Stimulated activated CD4-positive, alpha-beta T cell treated with anti-CD3 and anti-CD28 coated beads, TNF-alpha, amount 100 ng/mL, for 48 hours (primary cell): ENCODE measurements around the gene TRPV5.

Experiments used
- DNase-seq, 3 donors: peaks; one replicate each; pipeline ENCODE4 v3.0.0-alpha.2; 2020; ENCODE audit warnings: low read depth in 3 of 3

The TRPV5 gene

DNA sequence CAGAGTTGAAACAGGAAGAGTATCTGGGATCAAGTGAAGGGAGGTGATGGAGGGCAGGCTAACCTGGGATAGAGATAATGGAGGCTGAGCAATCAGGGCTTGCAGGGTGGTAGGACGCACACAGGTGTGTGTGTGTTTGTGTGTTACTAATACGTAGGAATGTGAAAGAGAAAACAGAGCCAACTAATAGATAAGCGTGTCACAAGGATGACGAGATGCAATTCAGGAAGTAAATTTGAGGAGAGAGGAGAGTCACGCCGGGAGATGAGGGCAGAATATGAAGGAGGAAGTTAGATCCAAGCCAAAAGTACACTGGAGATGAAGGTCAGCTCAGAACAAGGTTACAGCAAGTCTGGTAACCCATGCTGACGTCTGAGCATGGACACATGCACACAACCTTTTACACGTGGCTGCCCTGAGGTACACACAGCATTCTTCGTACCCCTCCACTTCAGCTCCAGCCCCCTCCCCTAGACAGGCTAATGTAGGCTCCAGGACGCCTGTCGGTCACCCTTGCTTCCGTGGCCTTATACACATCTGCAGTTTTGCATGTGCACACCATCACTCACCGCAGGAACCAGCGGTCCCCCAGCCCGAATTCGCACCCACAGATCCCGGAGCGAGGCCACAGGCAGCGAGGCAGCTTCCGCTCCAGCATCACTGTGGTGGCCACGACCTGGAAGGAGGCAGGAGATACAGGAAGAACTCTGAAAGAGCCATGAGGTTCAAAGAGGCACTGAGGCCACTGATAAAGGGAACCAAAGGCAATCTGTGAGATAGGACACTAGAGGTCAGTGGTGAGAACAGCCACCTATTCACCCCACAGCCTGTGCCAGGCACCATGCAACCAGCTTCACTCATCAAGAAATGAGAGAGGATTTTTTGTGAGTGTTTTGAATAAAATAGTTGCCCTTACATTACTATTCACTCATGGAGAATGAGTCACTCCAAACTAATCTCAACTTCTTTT, 24.3 kb downstream of the TRPV5 start:
- no peak for DNase-seq

DNA sequence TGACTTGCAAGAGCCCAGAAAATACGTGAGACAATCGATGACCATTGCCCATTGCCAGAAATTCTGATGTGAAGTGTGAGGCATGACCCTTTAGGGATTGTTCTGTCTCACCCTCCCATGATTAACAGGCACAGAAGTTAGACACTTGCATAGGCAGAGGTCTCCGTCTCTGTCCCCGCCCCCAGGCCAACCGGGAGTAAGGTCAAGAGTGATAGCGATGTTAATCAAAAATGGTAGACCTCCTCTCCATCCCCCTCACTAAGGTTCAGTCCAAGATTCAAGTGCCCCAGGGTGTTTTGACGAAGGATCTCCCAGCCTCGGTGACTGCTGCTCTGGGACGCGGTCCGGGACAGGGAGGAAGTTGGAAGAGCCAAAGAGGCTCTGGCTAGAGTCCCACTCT, 25.3 kb downstream of the TRPV5 start:
- no peak for DNase-seq

DNA sequence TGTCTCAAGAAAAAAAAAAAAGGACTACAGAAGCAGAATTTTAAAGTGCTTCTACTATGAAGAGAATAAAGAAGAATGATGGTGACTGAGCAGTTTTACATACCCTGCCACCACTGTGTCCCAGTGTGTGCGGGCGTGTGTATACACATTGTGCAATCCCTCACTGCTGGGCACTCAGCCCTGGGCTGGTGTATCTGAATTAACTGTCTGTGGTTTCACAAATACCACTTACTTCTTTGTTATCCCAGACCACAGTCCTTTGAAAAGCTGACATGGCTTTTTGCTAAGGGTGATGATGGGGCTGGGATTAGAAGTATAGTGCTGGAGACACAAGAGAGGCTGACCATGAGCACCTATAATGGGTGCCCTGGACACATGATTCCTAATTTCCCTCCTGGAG, 26.9 kb downstream of the TRPV5 start:
- no peak for DNase-seq

DNA sequence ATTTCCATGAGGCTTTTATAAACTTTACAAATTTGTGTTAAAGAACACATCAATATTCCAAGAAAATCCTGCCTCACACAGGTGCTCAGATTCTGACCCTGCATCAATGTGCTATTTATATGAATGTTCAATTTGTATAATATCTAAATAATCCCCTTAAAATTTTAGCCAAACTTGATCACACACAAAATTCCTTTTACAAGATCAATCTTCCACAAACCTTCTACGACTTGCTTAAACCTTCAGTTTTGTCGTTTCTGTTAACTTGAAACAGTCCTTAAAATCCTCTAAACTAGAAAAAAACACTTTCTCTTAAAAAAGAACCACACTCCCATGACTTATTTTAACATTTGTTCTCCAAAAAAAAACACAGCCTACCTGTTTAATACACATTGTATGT, 27.8 kb downstream of the TRPV5 start:
- DNase-seq: no peak

DNA sequence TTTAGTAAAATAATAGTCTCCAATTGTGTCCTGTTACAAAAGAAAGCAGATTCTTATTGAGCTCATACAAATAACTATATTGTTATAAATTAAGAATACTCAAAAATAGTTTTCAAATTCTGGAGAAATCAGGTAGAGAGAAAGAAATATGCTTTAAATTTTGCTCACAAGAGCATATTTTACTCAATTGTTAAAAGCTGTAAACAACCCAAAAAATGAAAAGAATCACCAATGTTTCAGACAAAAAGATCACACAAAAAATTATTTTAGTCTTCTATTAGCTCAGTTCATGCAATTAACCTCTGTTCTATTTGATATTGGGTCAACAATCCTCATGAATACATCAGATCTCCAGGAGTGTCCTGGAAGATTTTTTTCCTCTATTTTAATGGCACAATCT, 29.4 kb downstream of the TRPV5 start:
- no peak for DNase-seq

DNA sequence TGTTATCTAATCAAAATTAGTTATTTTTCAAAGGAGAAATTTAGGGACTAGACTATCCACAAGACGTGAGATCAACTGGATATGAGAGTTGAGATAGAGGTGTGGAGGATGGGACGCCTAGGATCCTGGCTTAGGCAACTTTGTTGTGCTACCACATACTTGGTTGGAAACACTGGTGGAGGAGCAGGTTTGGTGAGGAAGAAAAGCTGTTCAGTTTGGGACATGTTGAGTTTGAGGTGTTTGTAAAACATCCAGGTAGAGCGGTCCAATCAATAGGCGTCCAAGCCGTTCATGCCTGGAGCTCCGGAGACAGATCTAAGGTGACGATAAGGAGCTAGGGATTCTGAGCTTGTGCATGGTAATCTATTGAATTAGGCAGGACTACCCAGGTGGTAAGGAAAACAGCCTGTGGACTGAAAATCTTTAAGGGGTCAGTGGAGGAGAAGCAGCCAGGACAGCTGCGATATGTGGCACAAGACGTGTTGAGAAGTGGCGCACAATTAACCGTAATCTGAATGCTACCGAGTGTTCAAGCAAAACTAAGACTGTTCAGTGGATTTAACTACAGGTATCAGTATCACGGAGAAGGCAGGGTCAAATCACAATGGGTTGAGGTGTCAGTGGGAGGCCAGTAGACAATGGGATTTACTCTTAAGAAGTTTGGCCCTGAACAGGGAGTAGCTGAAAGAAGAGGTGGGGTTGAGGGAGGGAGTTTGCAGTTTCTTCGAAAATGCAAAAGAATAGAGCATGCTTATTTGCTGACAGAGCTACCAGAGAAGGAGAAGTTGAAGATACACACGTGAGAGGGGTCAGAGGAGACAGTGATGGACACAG, 31.9 kb downstream of the TRPV5 start:
- DNase-seq: no peak

DNA sequence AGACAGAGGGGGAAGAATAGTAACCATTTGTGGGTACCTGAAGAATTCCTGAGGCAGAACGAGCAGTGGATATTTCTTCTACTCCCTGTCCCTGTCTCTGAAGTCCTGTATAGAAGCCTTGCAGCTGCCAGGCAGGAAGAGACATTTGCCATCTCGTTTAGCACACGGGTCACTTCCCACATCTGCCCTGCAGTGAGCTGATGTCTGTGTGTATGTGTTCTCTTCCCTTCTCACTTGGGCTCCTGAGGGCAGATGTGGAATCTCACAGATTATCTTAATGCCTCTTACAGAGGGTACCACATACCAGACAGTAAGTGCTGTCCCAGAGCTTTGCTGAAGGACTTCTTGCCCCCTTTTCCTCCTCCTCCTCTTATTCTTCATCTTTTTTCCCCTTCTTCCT, 33.9 kb downstream of the TRPV5 start:
- DNase-seq: no peak

DNA sequence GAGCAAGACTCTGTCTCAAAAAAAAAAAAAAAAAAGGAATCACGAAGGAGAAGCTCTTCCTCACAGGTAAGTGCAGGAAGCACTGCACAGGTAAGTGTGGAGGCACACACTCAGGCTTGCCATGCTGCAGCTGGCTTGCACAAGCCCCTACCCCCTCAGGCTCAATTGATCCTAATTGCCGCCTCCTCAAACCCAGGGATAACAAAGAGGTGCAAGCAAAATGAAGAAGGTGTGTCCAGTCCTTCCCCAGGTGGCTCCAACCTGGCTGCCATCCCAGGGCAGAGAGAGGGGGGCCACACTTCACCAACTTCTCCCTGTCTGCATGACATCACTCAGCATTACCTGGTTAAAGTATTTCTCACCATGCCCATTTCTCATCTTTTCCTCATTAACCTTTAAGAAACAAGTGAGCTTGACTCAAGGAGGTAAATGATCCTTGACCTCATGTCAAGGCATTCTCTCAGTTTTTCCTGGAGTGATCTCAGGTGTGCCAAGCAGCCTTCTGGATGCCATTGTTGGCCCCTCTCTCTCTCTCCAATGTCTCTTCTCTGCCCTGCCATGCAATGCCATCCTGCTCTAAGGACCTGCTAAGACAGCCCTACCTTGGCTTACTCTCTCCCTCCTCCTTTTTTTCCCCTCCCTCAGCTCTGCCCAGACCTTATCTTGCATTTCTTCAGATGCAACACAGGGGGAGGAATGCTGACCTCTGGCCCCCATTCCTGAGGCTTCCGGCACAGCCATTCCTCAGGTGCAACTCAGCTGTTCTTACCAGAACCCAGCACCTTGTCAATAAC, 35.0 kb downstream of the TRPV5 start:
- DNase-seq: no peak

DNA sequence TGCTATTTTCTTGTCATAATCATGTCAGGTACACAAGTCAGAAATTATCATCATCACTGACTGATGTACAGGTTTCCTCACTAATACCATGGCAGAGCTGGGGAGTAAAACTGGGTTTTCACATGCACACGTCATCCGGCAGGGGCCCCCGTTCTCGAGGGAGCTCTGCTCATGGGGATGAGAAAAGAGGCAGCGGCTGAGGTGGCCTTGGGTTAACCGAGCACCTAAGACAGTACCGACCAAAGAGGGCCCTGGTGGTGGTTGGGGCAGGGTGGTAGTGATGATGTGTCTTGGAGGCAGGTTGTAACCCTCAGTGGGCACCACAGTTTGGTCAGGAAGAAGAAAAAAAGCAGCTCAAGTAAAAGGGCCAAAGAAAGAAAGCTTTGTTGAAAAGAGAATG, 35.9 kb downstream of the TRPV5 start:
- DNase-seq: no peak

DNA sequence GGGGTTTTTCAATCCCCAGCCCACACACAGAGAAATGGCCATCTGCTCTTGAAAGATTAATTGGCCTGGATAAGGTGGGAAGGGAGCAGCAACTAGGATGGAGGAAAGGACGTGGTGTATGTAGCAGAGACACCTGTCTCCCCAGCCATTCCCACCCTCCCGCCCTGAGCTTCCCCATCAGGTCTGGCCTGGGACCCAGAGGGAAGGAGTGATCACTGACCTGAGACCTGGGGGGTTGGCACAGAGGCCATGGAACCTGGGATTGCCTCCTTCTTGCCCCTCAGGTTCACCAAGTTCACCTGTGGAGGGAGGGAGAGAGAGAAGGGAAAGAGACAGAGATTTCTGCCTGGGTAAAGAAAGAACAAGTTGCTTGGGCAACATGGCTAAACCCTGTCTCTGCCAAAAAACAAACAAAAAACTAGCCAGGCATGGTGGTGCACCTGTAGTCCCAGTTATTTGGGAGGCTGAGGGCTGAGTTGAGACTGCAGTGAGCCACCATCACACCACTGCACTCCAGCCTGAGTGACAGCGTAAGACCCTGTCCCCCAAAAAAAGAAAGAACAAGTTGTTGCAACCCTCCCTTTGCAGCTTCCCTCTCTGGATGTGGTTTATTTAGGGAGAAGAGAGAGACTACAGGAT, 36.7 kb downstream of the TRPV5 start:
- no peak for DNase-seq

DNA sequence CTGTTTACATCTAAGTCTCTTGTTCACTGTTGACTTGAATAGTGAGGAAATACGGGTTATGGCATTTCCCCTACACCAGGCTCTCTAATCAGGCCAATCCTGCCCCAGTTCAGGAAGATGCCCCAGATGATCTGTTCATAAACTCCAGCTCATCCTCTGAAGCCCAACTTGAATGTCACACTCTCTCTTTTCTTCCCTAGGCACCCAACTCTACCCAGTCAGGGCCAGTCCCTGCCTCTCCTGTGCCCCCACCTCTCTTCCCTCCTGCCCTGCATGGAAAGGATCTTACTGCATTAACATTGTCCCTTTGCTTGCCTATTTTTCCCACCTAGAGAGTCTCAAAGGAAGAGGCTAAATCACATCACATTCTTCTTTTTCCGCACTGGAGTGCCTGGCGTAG, 37.4 kb downstream of the TRPV5 start:
- no peak for DNase-seq

DNA sequence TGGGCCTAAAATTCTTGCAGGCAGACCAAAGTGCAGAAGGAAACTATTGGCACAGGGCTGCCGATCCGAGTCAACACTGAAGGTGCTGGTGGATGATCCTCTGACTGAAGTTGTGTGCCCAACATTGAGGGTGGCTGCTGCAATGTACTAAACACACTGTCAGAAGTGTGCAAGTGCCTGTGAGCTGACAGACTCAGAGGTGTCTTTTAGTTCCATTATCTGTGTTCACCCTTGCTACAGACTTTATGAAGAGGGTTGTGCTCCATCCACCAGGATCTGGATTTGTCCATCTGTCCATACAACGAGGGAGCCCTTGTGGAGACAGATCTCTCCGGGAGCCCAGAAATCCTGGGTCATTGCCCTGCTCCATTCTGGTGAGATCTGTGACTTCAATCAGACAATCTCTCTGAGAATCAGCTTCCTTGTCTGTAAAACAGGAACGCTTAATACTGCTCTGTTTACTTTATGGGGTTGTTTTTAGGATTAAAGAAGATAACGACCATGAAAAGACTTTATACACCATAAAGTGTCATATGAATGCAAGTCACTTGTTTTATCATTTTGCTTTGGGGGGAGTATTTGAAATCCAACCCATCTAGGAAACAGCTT, 38.5 kb downstream of the TRPV5 start:
- DNase-seq: no peak

DNA sequence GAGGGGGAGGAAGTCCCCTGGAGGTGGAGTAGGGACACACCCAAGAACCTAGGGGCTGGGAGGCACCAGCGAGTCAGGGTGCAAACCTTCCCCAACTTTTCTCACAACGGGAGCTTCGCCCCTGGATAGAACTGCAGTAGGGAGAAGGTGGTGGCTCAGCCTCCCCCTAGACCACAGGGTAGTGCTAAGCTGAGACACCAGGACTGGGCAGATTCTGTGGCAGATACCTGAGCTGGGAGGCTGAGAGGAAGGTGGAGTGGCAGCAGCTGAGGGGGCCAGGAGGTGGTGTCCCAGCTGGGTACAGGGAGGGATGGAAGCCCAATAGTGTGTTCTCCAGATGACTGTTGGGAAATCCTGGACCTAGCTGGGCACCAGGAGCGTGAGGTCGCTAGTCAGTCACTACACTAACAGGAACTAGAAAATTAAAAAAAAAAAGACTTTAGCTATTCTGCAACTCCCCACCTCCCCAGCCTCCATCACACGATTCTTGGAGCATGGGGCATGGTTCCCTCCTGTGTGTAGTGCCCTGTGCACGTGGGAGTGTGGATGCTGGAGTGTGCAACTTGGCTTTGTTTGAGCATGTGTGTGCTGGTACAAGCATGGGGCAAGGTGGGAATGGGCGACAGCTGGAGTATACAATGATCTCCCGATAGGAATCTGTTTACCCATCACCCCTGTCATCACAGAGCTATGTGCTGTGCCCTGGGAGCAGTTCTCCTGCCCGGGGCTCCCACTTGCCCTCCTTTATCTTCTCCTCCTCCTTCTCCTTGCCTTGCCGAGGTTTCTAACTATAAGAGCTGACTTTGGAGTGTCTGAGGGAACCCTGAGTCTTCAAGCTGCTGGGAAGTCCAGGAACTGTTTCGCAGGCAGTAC, 39.2 kb downstream of the TRPV5 start:
- DNase-seq: no peak

DNA sequence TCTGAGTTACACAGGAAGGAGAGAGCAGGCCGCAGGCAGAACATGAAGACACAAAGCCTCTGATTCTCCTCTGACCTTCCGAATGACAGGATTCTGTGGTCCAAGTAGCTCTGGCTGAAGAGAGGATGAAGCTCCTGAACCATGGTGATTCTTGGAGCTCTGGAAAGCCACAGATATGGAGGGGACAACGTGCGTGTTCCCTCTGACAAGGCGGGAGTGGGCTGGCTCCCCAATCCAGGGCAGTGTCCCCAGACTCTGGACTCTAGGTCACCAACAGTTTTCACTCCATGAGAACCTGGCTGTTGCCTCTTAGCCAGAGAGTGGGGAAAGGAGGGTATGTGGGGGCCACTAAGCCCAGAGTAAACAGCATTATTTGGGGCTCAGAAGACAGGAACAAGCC, 40.6 kb downstream of the TRPV5 start:
- DNase-seq: no peak

DNA sequence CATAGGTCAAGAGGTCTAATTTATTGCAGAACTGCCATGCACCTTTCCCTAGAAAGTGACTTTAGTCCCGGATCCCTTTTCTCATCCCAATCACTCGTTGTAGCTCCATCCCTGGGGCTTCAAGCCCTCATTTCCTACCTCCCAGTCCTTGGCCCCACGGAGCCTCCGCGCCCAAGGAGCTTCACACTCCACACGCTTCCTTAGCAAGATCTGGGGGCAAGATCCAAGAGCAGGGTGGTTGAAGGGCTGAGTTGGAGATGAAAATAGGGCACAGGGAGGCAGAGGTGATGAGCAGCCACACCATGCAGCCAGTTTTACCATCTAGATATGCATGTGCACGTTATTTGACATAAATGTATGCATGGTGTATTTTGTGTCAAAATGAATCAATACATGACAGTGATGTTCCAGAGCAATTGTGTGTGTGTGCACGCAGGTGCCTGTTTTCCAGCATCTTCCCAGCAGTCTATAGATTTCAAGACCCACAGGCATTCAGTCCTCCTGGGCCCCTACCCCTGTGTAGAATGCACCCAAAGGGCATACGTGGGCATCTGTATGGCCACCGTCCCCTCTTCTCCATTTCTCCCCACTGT, 42.0 kb downstream of the TRPV5 start:
- no peak for DNase-seq

DNA sequence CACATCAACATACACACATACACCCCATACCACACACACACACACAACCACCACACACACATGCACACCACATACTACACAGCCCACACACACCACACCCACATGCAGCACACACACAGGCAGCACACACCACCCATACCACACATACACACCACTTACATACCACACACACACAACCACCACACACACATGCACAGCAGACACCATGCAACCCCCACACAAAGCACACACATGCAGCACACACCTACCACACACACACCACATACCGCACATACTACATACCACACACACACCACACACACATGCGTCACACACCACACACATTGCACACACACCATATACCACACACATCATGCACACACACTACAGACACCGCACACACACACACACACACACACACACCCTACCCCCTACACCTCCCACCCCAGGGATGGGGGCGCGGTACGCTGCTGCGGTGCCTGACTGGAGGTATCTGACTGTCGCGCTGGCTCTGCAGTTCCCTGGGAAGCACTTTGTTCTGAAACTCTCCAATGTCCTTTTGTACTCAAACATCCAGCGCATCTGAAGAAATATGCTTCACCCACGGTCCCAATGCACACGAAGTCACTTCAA, 42.6 kb downstream of the TRPV5 start:
- DNase-seq: no peak

DNA sequence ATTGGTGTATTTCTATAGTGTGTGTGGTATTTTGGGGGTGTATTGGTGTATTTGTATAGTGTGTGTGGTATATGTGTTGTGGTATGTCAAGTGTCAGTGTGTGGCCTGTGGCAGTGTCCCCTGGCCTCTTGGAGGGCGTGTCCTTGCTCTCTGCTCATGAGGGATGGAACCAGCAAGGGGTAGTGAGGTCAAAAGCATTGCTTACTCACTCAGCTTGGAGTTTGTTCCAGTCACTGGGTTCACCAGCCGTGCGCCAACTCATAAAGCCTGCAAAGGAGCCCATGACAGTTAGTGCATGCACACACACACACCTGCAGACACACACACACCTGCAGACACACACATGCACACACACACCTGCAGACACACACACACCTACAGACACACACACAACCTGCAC, 43.7 kb downstream of the TRPV5 start:
- no peak for DNase-seq

DNA sequence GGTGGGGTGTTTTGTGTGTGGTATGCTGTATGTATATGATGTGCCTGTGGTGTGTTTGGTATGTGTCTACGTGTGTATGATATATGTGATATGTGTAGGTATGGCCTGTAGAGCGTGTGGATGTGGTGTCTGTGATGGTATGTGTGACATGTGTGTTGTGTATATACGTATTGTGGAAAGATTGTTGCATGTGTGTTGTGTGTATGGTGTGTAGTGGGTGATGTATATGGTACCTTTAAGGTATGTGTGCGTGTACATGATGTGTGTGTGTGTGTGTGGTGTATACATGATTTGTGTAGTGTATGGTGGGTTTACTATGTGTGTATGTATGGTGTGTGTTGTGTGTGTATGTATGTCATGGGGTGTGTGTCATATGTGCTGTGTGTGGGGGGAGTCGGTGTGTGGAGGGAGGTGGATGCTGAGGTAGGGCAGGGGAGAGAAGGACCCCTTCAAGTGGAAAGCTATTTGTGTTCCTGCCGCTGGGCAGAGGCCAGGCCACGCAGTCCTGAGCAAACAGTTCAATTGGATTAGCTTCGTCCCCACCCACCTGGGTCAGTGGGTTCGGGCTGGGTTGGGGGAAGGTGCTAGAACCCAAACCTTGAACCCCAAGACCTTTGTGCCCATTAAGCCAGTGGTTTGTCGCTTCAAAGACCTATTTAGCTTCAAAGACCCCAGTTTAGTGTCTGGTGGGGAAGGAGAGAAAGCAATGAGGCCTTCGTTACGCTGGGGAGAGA, 46.1 kb downstream of the TRPV5 start:
- no peak for DNase-seq

DNA sequence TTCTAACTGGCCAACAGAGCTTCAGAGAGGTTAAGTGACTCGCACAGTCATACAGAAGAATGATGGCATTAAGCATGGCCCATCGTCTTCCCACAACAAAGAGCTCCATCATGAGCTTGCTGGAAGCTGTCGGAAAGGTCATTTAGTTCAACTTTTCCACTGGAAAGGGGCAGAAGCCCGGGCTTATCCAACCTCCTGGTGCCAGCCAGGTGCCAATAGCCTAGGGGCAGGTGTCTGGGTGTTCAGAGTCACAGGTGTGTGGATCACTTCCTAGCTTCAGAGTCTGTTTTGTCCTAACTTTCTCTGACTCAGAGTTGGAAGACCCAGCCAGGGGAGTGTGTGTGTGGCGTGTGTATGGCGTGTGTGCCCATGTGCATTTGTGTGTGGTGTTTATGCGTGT, 46.7 kb downstream of the TRPV5 start:
- no peak for DNase-seq
